ENCODE measurements around the gene PRRC2B.

Gene PRRC2B

GRCh38 chr9:131432050-131432449 lies 38.2 kb downstream of the PRRC2B start:
- DNase-seq (ENCODE audit: low read depth, low spot score) = no peak
- Histone ChIP-seq H3K9me3 (ENCODE audit: insufficient read depth, low read length) (no peaks in the 10 kb centered on the region), H3K4me3 (ENCODE audit: insufficient read length, low read depth) (no peak overlapping the region), H3K9ac (ENCODE audit: insufficient read length, low read depth) (peak overlapping the region; percentile 6), H3K36me3 (ENCODE audit: insufficient read depth, insufficient read length, low read length) (peaks cover 69% of the 10 kb centered on the region), H3K27me3 (ENCODE audit: insufficient read depth, insufficient read length) (no peaks in the 10 kb centered on the region), H3K4me1 (ENCODE audit: insufficient read depth, insufficient read length) (peaks cover 33% of the 10 kb centered on the region)
- no peak for TF ChIP-seq ZNF274 (IDR thresholded peaks at IDR 0.05; ENCODE audit: low read depth, low read length)
- TF ChIP-seq YY1 (IDR thresholded peaks at IDR 0.05; ENCODE audit: insufficient read depth, insufficient read length) = no peak
- TF ChIP-seq SUZ12 (IDR thresholded peaks at IDR 0.05; ENCODE audit: extremely low read depth, insufficient read depth, insufficient read length) = no peak

DNA sequence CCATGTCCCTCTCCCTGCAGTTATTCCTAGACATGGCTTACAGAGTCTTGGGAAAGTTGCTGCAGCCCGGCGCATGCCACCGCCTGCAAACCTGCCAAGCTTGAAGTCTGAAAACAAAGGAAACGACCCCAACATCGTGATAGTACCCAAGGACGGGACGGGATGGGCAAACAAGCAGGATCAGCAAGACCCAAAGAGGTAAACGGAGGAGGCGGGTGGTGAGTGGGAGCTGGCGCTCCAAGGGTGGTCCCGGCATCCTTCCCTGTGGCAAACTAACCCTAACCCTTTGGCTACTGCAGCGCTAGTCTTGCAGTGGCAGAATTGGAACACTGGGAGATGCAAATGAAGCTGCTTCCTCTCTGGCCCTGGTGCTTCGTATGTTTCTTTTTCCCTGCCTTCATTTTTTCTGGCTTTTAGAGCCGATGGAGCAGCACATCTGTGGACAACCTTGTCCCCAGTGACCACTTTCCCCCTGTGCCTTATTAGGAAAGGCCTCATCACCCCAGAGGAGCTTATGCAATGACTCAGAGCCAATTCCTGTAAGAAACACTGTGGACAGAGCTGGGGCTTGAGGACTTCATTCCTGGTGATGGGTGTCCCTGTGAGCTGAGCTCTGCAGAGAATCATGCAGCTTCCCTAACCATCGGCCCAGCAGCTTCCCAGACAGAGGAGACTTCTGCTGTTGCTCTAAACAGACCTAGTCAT lies 38.9 kb downstream of the PRRC2B start:
- H3K36me3 ChIP-seq (ENCODE audit: insufficient read depth, insufficient read length, low read length) = peaks cover 72% of the 10 kb centered on the region
- TF ChIP-seq SUZ12 (IDR thresholded peaks at IDR 0.05; ENCODE audit: extremely low read depth, insufficient read depth, insufficient read length) (no peak), ZNF274 (IDR thresholded peaks at IDR 0.05; ENCODE audit: low read depth, low read length) (no peak)
- no peaks in the 10 kb centered on the region for H3K27me3 ChIP-seq (ENCODE audit: insufficient read depth, insufficient read length)
- H3K9ac ChIP-seq (ENCODE audit: insufficient read length, low read depth) = peak overlapping the region; percentile 6
- peaks cover 35% of the 10 kb centered on the region for H3K4me1 ChIP-seq (ENCODE audit: insufficient read depth, insufficient read length)
- no peak for DNase-seq (ENCODE audit: low read depth, low spot score)
- no peaks in the 10 kb centered on the region for H3K9me3 ChIP-seq (ENCODE audit: insufficient read depth, low read length)
- no peak overlapping the region for H3K4me3 ChIP-seq (ENCODE audit: insufficient read length, low read depth)

GRCh38 chr9:131433302-131433854 lies 39.5 kb downstream of the PRRC2B start:
- H3K4me3 ChIP-seq (ENCODE audit: insufficient read length, low read depth) = no peak overlapping the region
- H3K27me3 ChIP-seq (ENCODE audit: insufficient read depth, insufficient read length) = no peaks in the 10 kb centered on the region
- H3K36me3 ChIP-seq (ENCODE audit: insufficient read depth, insufficient read length, low read length) = peaks cover 79% of the 10 kb centered on the region
- H3K9ac ChIP-seq (ENCODE audit: insufficient read length, low read depth) = no peak overlapping the region
- no peak for DNase-seq (ENCODE audit: low read depth, low spot score)
- TF ChIP-seq YY1 (IDR thresholded peaks at IDR 0.05; ENCODE audit: insufficient read depth, insufficient read length) = no peak
- TF ChIP-seq SUZ12 (IDR thresholded peaks at IDR 0.05; ENCODE audit: extremely low read depth, insufficient read depth, insufficient read length) = no peak
- TF ChIP-seq ZNF274 (IDR thresholded peaks at IDR 0.05; ENCODE audit: low read depth, low read length) = no peak
- H3K9me3 ChIP-seq (ENCODE audit: insufficient read depth, low read length) = no peaks in the 10 kb centered on the region
- peaks cover 37% of the 10 kb centered on the region for H3K4me1 ChIP-seq (ENCODE audit: insufficient read depth, insufficient read length)

GRCh38 chr9:131434673-131435072 lies 40.8 kb downstream of the PRRC2B start:
- Histone ChIP-seq H3K4me1 (ENCODE audit: insufficient read depth, insufficient read length) (peaks cover 37% of the 10 kb centered on the region), H3K4me3 (ENCODE audit: insufficient read length, low read depth) (no peak overlapping the region), H3K9ac (ENCODE audit: insufficient read length, low read depth) (no peak overlapping the region), H3K36me3 (ENCODE audit: insufficient read depth, insufficient read length, low read length) (peaks cover 90% of the 10 kb centered on the region), H3K27me3 (ENCODE audit: insufficient read depth, insufficient read length) (no peaks in the 10 kb centered on the region), H3K9me3 (ENCODE audit: insufficient read depth, low read length) (no peaks in the 10 kb centered on the region)
- no peak for DNase-seq (ENCODE audit: low read depth, low spot score)
- no peak for TF ChIP-seq ZNF274 (IDR thresholded peaks at IDR 0.05; ENCODE audit: low read depth, low read length)
- no peak for TF ChIP-seq SUZ12 (IDR thresholded peaks at IDR 0.05; ENCODE audit: extremely low read depth, insufficient read depth, insufficient read length)
- TF ChIP-seq YY1 (IDR thresholded peaks at IDR 0.05; ENCODE audit: insufficient read depth, insufficient read length) = no peak

- H3K9ac ChIP-seq (ENCODE audit: insufficient read length, low read depth) = peak overlapping the region; percentile 12
- no peaks in the 10 kb centered on the region for H3K27me3 ChIP-seq (ENCODE audit: insufficient read depth, insufficient read length)
- no peak overlapping the region for H3K4me3 ChIP-seq (ENCODE audit: insufficient read length, low read depth)
- H3K36me3 ChIP-seq (ENCODE audit: insufficient read depth, insufficient read length, low read length) = peaks cover 94% of the 10 kb centered on the region
- no peak for DNase-seq (ENCODE audit: low read depth, low spot score)
- H3K9me3 ChIP-seq (ENCODE audit: insufficient read depth, low read length) = no peaks in the 10 kb centered on the region
- TF ChIP-seq SUZ12 (IDR thresholded peaks at IDR 0.05; ENCODE audit: extremely low read depth, insufficient read depth, insufficient read length) (no peak), YY1 (IDR thresholded peaks at IDR 0.05; ENCODE audit: insufficient read depth, insufficient read length) (no peak), ZNF274 (IDR thresholded peaks at IDR 0.05; ENCODE audit: low read depth, low read length) (no peak)
- H3K4me1 ChIP-seq (ENCODE audit: insufficient read depth, insufficient read length) = peaks cover 36% of the 10 kb centered on the region
These were observed 42.5 kb downstream of the PRRC2B start for GRCh38 chr9:131436376-131436775.

DNA sequence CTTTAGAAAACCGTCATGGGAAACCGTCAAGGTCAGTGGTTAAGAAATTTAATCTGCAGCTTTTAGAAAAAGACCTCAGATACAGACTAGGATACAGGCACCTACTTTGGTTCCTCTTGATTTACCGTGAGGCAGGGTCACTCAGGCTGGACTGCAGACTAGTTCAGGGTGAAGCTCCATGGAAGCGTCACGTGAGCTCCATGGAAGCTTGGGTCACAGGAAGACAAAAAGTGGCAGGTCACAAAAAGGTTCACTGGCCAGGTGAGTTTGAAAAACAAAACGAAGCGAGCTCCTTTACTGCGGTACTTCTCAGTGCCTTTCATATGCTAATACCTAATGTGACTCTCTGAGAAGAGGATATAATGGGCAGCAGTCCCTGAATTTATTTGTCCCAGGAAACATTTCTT lies 43.0 kb downstream of the PRRC2B start:
- no peak overlapping the region for H3K4me3 ChIP-seq (ENCODE audit: insufficient read length, low read depth)
- DNase-seq (ENCODE audit: low read depth, low spot score) = peak; percentile 30
- peaks cover 36% of the 10 kb centered on the region for H3K4me1 ChIP-seq (ENCODE audit: insufficient read depth, insufficient read length)
- H3K9me3 ChIP-seq (ENCODE audit: insufficient read depth, low read length) = no peaks in the 10 kb centered on the region
- peak overlapping the region; percentile 12 for H3K9ac ChIP-seq (ENCODE audit: insufficient read length, low read depth)
- no peaks in the 10 kb centered on the region for H3K27me3 ChIP-seq (ENCODE audit: insufficient read depth, insufficient read length)
- H3K36me3 ChIP-seq (ENCODE audit: insufficient read depth, insufficient read length, low read length) = peaks cover 98% of the 10 kb centered on the region
- TF ChIP-seq YY1 (IDR thresholded peaks at IDR 0.05; ENCODE audit: insufficient read depth, insufficient read length) (no peak), SUZ12 (IDR thresholded peaks at IDR 0.05; ENCODE audit: extremely low read depth, insufficient read depth, insufficient read length) (no peak), ZNF274 (IDR thresholded peaks at IDR 0.05; ENCODE audit: low read depth, low read length) (no peak)

- Histone ChIP-seq H3K27me3 (ENCODE audit: insufficient read depth, insufficient read length) (no peaks in the 10 kb centered on the region), H3K4me1 (ENCODE audit: insufficient read depth, insufficient read length) (peaks cover 29% of the 10 kb centered on the region), H3K9me3 (ENCODE audit: insufficient read depth, low read length) (no peaks in the 10 kb centered on the region), H3K9ac (ENCODE audit: insufficient read length, low read depth) (no peak overlapping the region), H3K36me3 (ENCODE audit: insufficient read depth, insufficient read length, low read length) (peaks cover 97% of the 10 kb centered on the region), H3K4me3 (ENCODE audit: insufficient read length, low read depth) (no peak overlapping the region)
- no peak for DNase-seq (ENCODE audit: low read depth, low spot score)
- no peak for TF ChIP-seq YY1 (IDR thresholded peaks at IDR 0.05; ENCODE audit: insufficient read depth, insufficient read length)
- no peak for TF ChIP-seq ZNF274 (IDR thresholded peaks at IDR 0.05; ENCODE audit: low read depth, low read length)
- TF ChIP-seq SUZ12 (IDR thresholded peaks at IDR 0.05; ENCODE audit: extremely low read depth, insufficient read depth, insufficient read length) = no peak
These were observed 44.3 kb downstream of the PRRC2B start for GRCh38 chr9:131438190-131438589.
